Panc1 (cell line): ENCODE measurements around the gene GPR156. TPM values are rescaled to one million over a fixed set of nuclear protein-coding genes. Genes with fewer than 3 reads are reported as not detected.

Experiments
- ATAC-seq: fragments of 200-7000 bp; cut with Tn5 transposase; 2 replicates; pipeline ENCODE4 v1.9.1; 2020; ENCODE audit warnings: mild to moderate bottlenecking, moderate library complexity
- BruUV-seq: library from RNA; stranded (reverse); fragments of 400-500 nt; replicated peaks from 2 replicates; lab custom pipeline; 2021; lab: Mats Ljungman, UMichigan
- CTCF ChIA-PET: fragments of 300-600 bp; sonication (Branson Sonifier 250); formaldehyde crosslinking; loops from one replicate; lab custom pipeline; 2022; ENCODE audit warnings: antibody characterized with exemption; lab: Charles Lee
- POLR2A ChIA-PET: fragments of 300-600 bp; sonication (Branson Sonifier 250); formaldehyde crosslinking; loops from one replicate; lab custom pipeline; 2022; ENCODE audit warnings: antibody characterized with exemption; lab: Charles Lee
- DNase-seq: peaks from one replicate; pipeline ENCODE4 v3.0.0-alpha.2; 2010; ENCODE audit warnings: low read depth, low spot score
- H3K27ac ChIP-seq: 2 replicates; pipeline ENCODE4 v1.5.1; 2011; ENCODE audit warnings: mild to moderate bottlenecking, low read length, inconsistent platforms
- H3K27me3 ChIP-seq: fragments of 200-500 bp; sonication (Bioruptor generic); 2 replicates; pipeline ENCODE4 v1.6.0; 2014; ENCODE audit warnings: low read length, inconsistent platforms; ENCODE audit not compliant: control insufficient read depth, insufficient read depth
- H3K36me3 ChIP-seq: fragments of 200-500 bp; sonication (Bioruptor generic); 2 replicates; pipeline ENCODE4 v1.5.1; 2014; ENCODE audit warnings: inconsistent platforms, mild to moderate bottlenecking, low read length, moderate library complexity; ENCODE audit not compliant: control insufficient read depth, insufficient read depth
- H3K4me1 ChIP-seq: 2 replicates; pipeline ENCODE4 v1.5.1; 2011; ENCODE audit warnings: inconsistent platforms, mild to moderate bottlenecking, low read length, moderate library complexity; ENCODE audit not compliant: control insufficient read depth, insufficient read depth
- H3K4me3 ChIP-seq, 2 experiments: 2 replicates each; pipeline ENCODE4 v1.5.1; 2011 to 2012; ENCODE audit warnings: low read depth in 2 of 2, low read length in 2 of 2, mild to moderate bottlenecking in 2 of 2, inconsistent platforms in 1 of 2, moderate library complexity in 1 of 2
- H3K9me3 ChIP-seq: fragments of 200-500 bp; sonication (Bioruptor generic); 2 replicates; pipeline ENCODE4 v1.5.1; 2014; ENCODE audit warnings: low read depth, mild to moderate bottlenecking, inconsistent platforms, low read length, moderate library complexity; ENCODE audit not compliant: control insufficient read depth, insufficient read depth
- CTCF ChIP-seq: fragments of 450-650 bp; IDR thresholded peaks from 2 replicates; pipeline ENCODE4 v1.5.1; 2017; ENCODE audit warnings: mild to moderate bottlenecking
- POLR2AphosphoS5 ChIP-seq: IDR thresholded peaks from 2 replicates; pipeline ENCODE4 v1.6.1; 2012; ENCODE audit warnings: mild to moderate bottlenecking, low read depth, low read length, moderate library complexity
- REST ChIP-seq, 2 experiments: IDR thresholded peaks; 2 replicates each; pipeline ENCODE4 v1.6.1; 2011 to 2012; ENCODE audit warnings: low read depth in 2 of 2, control low read depth in 1 of 2, low read length in 1 of 2, mild to moderate bottlenecking in 1 of 2, moderate library complexity in 1 of 2; ENCODE audit not compliant: insufficient read depth in 1 of 2
- SIN3A ChIP-seq: IDR thresholded peaks from 2 replicates; pipeline ENCODE4 v1.6.1; 2012; ENCODE audit warnings: low read depth, mild to moderate bottlenecking, low read length, moderate library complexity, borderline replicate concordance; ENCODE audit not compliant: insufficient read depth
- TCF7L2 ChIP-seq: IDR thresholded peaks from 2 replicates; pipeline ENCODE4 v1.6.1; 2011; ENCODE audit warnings: mild to moderate bottlenecking, low read depth, low read length, inconsistent platforms
- in situ Hi-C: cut with HindIII; loops from 2 replicates; pipeline ENCODE4 v1.10.0; 2016; ENCODE audit warnings: low sequenced_read_pairs, low pct_unique_long_range_greater_than_20kb
- intact Hi-C: fragments of 100-400 bp; cut with micrococcal nuclease; formaldehyde crosslinking; loops from one replicate; pipeline ENCODE4 v1.10.0; 2022; ENCODE audit not compliant: unreplicated experiment
- total RNA-seq: library from RNA; stranded (reverse); gene quantifications from one replicate; pipeline ENCODE4 v1.2.1, GENCODE V29; 2021; ENCODE audit not compliant: unreplicated experiment

Gene GPR156
- total RNA-seq, 1 experiment from 2014 or later: 0.39 TPM

DNA sequence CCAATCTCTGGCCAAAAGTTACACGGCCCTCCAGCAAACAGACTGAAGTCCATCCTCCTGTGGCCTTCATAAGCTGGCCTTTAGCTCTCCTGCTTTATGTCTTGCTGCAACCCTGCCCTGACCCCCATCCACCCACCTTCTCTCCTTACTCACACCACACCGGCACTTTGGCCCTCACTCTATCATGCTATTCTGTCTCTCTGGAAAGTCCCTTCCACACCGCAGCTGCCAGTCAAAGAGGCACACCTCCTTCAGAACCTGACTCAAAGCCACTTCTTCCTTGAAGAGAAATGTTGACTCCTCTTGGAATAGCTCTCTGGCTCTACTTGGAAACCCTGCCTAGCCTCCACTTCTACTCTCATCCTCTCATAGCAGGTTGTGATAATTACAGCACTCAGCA is 4.5 kb downstream of the GPR156 start:
- POLR2A ChIA-PET: no interaction called here
- no peak for ATAC-seq
- H3K9me3 ChIP-seq: no peaks in the 10 kb centered on the region

DNA sequence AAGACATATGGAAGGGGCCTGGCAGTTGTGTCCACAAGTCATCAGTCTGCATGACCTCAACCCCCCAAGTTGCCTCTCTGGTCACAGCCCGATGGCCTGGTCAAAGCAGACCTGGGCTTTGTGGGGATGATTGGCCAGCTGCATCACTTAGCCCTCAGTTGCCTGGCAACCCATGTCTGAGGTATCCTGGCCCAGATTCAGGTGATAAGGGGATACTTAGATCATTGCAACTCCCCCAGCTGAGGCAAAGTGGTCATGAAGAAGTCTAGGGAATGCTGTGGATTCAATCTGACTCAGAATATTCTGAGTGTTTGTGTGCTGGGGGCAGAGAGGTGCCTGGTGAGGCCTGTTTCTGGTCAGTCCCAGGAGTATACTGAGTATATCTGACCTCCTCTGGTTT is 5.0 kb downstream of the GPR156 start:
- no peak overlapping the region for H3K27ac ChIP-seq
- DNase-seq: no peak
- H3K4me3 ChIP-seq: no peak overlapping the region
- no peaks in the 10 kb centered on the region for H3K9me3 ChIP-seq
- H3K27me3 ChIP-seq: peaks cover 14% of the 10 kb centered on the region
- in situ Hi-C loops: no loop called here
- no peaks in the 10 kb centered on the region for H3K36me3 ChIP-seq
- ChIA-PET CTCF (no interaction called here), POLR2A (no interaction called here)
- peaks cover 3% of the 10 kb centered on the region; the same call in 1 of the 2 replicates for H3K4me1 ChIP-seq
- TF ChIP-seq SIN3A (no peak), POLR2AphosphoS5 (no peak), TCF7L2 (no peak), REST (IDR thresholded peaks at IDR 0.05; ENCODE audit: insufficient read depth in 1 of 2, low read depth in 2 of 2, low read length in 1 of 2) (no peak), CTCF (no peak)
- no peak for ATAC-seq
- no TSS peak for BruUV-seq
- intact Hi-C loops: no loop called here

More for the DNA sequence above, 4.5 kb downstream of the GPR156 start:
- no peak for TF ChIP-seq TCF7L2
- TF ChIP-seq POLR2AphosphoS5: no peak
- TF ChIP-seq SIN3A: no peak
- no peak for TF ChIP-seq REST (IDR thresholded peaks at IDR 0.05; ENCODE audit: insufficient read depth in 1 of 2, low read depth in 2 of 2, low read length in 1 of 2)
- TF ChIP-seq CTCF: no peak
- in situ Hi-C loops: no loop called here
- H3K4me3 ChIP-seq: no peak overlapping the region
- H3K27me3 ChIP-seq: peaks cover 14% of the 10 kb centered on the region
- BruUV-seq: no TSS peak
- CTCF ChIA-PET: no interaction called here
- H3K27ac ChIP-seq: no peak overlapping the region
- H3K4me1 ChIP-seq: peaks cover 3% of the 10 kb centered on the region; the same call in 1 of the 2 replicates
- DNase-seq: no peak
- no peaks in the 10 kb centered on the region for H3K36me3 ChIP-seq
- intact Hi-C loops: no loop called here
